ENCODE data around the gene AGMO. TPM values are rescaled to one million over a fixed set of nuclear protein-coding genes. Genes with fewer than 3 reads are reported as not detected.
"Not testable (repeated sequence)": the region's sequence is repeated elsewhere in the genome, so short reads cannot be mapped to it uniquely, and the experiment has no call there.

AGMO gene
- total RNA-seq, 1 experiment from 2014 or later = 0.05 TPM

- no peak for DNase-seq (ENCODE audit: low spot score)
Measured at GRCh38 chr7:15560968-15561367, 847 bp downstream of the AGMO start.

- no peak for DNase-seq (ENCODE audit: low spot score)
Measured at GRCh38 chr7:15559416-15559928, 2.3 kb downstream of the AGMO start.

- peak; percentile 15 for DNase-seq (ENCODE audit: low spot score)
Measured at GRCh38 chr7:15558756-15559155, 3.1 kb downstream of the AGMO start.

- no peak for DNase-seq (ENCODE audit: low spot score)
Measured at GRCh38 chr7:15557686-15558085, 4.1 kb downstream of the AGMO start.

GRCh38 chr7:15557186-15557585 is 4.6 kb downstream of the AGMO start:
- DNase-seq (ENCODE audit: low spot score) = no peak

- no peak for DNase-seq (ENCODE audit: low spot score)
Measured at GRCh38 chr7:15556339-15557105, 5.3 kb downstream of the AGMO start.

GRCh38 chr7:15555381-15555859 is 6.4 kb downstream of the AGMO start:
- peak; percentile 62 for DNase-seq (ENCODE audit: low spot score)

- no peak for DNase-seq (ENCODE audit: low spot score)
Measured at GRCh38 chr7:15554744-15555143, 7.1 kb downstream of the AGMO start.

GRCh38 chr7:15554081-15554480 is 7.7 kb downstream of the AGMO start:
- DNase-seq (ENCODE audit: low spot score) = no peak

GRCh38 chr7:15547320-15547719 is 14.5 kb downstream of the AGMO start:
- DNase-seq (ENCODE audit: low spot score) = not testable (repeated sequence)

GRCh38 chr7:15546272-15546792 is 15.5 kb downstream of the AGMO start:
- no peak for DNase-seq (ENCODE audit: low spot score)

GRCh38 chr7:15544050-15544449 is 17.8 kb downstream of the AGMO start:
- no peak for DNase-seq (ENCODE audit: low spot score)

GRCh38 chr7:15543256-15543655 is 18.6 kb downstream of the AGMO start:
- no peak for DNase-seq (ENCODE audit: low spot score)

GRCh38 chr7:15527648-15528047 is 34.2 kb downstream of the AGMO start:
- no peak for DNase-seq (ENCODE audit: low spot score)

GRCh38 chr7:15525652-15526263 is 36.1 kb downstream of the AGMO start:
- no peak for DNase-seq (ENCODE audit: low spot score)

GRCh38 chr7:15524077-15524476 is 37.7 kb downstream of the AGMO start:
- DNase-seq (ENCODE audit: low spot score) = no peak

GRCh38 chr7:15517865-15518264 is 44.0 kb downstream of the AGMO start:
- DNase-seq (ENCODE audit: low spot score) = not testable (repeated sequence)

- DNase-seq (ENCODE audit: low spot score) = no peak
Measured at GRCh38 chr7:15515252-15515651, 46.6 kb downstream of the AGMO start.

GRCh38 chr7:15508258-15508657 is 53.6 kb downstream of the AGMO start:
- peak; percentile 17 for DNase-seq (ENCODE audit: low spot score)

GRCh38 chr7:15507708-15508107 is 54.1 kb downstream of the AGMO start:
- no peak for DNase-seq (ENCODE audit: low spot score)

- no peak for DNase-seq (ENCODE audit: low spot score)
Measured at GRCh38 chr7:15507171-15507570, 54.6 kb downstream of the AGMO start.

- no peak for DNase-seq (ENCODE audit: low spot score)
Measured at GRCh38 chr7:15505761-15506160, 56.1 kb downstream of the AGMO start.

GRCh38 chr7:15504351-15504750 is 57.5 kb downstream of the AGMO start:
- DNase-seq (ENCODE audit: low spot score) = no peak

Measured in HT-29 (cell line).